WI38 (cell line): ENCODE data around the gene IFNLR1.

ENCODE experiments used
- H3K4me3 ChIP-seq: 2 replicates; pipeline ENCODE4 v1.5.1; 2011; ENCODE audit warnings: low read depth, mild to moderate bottlenecking, control low read depth, low read length
- CTCF ChIP-seq: IDR thresholded peaks from 2 replicates; pipeline ENCODE4 v1.5.1; 2012; ENCODE audit warnings: low read depth, mild to moderate bottlenecking, control low read depth, low read length

IFNLR1 gene

GRCh38 chr1:24123611-24124010 is 63.5 kb downstream of the IFNLR1 start:
- no peak overlapping the region for H3K4me3 ChIP-seq
- TF ChIP-seq CTCF: no peak

- H3K4me3 ChIP-seq: no peak overlapping the region
- no peak for TF ChIP-seq CTCF
Measured at GRCh38 chr1:24122776-24123175, 64.3 kb downstream of the IFNLR1 start.

GRCh38 chr1:24121406-24121805 is 65.7 kb downstream of the IFNLR1 start:
- TF ChIP-seq CTCF: no peak
- H3K4me3 ChIP-seq: no peak overlapping the region

- no peak for TF ChIP-seq CTCF
Measured at GRCh38 chr1:24120965-24121364, 66.1 kb downstream of the IFNLR1 start.

GRCh38 chr1:24119859-24120756 is 67.0 kb downstream of the IFNLR1 start:
- TF ChIP-seq CTCF: no peak
- H3K4me3 ChIP-seq: no peak overlapping the region

More at GRCh38 chr1:24120965-24121364, 66.1 kb downstream of the IFNLR1 start:
- H3K4me3 ChIP-seq: no peak overlapping the region

GRCh38 chr1:24119489-24119858 is 67.6 kb downstream of the IFNLR1 start:
- no peak overlapping the region for H3K4me3 ChIP-seq
- TF ChIP-seq CTCF: no peak

GRCh38 chr1:24118410-24119242 is 68.5 kb downstream of the IFNLR1 start:
- no peak for TF ChIP-seq CTCF
- no peak overlapping the region for H3K4me3 ChIP-seq
